MCF 10A (cell line): ENCODE measurements around the gene C11orf21. TPM values are rescaled to one million over a fixed set of nuclear protein-coding genes. Genes with fewer than 3 reads are reported as not detected.

ENCODE experiments used
- BruUV-seq: library from RNA; stranded (reverse); fragments of 400-500 nt; replicated peaks from 2 replicates; lab custom pipeline; 2021; lab: Mats Ljungman, UMichigan
- CTCF ChIA-PET: fragments of 300-600 bp; sonication (Branson Sonifier 250); formaldehyde crosslinking; extraction: SDS; loops from one replicate; lab custom pipeline; 2021; ENCODE audit warnings: antibody characterized with exemption, inconsistent platforms; lab: Yijun Ruan, JAX
- POLR2A ChIA-PET: fragments of 300-600, 350-650 bp; sonication (Branson Sonifier 250); formaldehyde crosslinking; extraction: SDS; loops from one replicate; lab custom pipeline; 2020; ENCODE audit warnings: antibody characterized with exemption, inconsistent platforms; lab: Yijun Ruan, JAX
- DNase-seq: peaks from one replicate; pipeline ENCODE4 v3.0.0-alpha.2; 2018; ENCODE audit not compliant: unreplicated experiment
- H3K27ac Mint-ChIP-seq: one replicate; pipeline ENCODE4 v1.8.0; 2022; ENCODE audit warnings: mild to moderate bottlenecking, low read depth, mixed read lengths; ENCODE audit not compliant: unreplicated experiment
- H3K27me3 Mint-ChIP-seq: one replicate; pipeline ENCODE4 v1.8.0; 2022; ENCODE audit warnings: mixed read lengths; ENCODE audit not compliant: insufficient read depth, unreplicated experiment
- H3K36me3 Mint-ChIP-seq: one replicate; pipeline ENCODE4 v1.8.0; 2022; ENCODE audit warnings: mild to moderate bottlenecking, moderate library complexity, mixed read lengths; ENCODE audit not compliant: insufficient read depth, unreplicated experiment
- H3K4me1 Mint-ChIP-seq: one replicate; pipeline ENCODE4 v1.8.0; 2022; ENCODE audit warnings: mixed read lengths; ENCODE audit not compliant: insufficient read depth, unreplicated experiment
- H3K4me3 Mint-ChIP-seq: one replicate; pipeline ENCODE4 v1.8.0; 2022; ENCODE audit warnings: mild to moderate bottlenecking, moderate library complexity, mixed read lengths; ENCODE audit not compliant: unreplicated experiment
- H3K9me3 Mint-ChIP-seq: one replicate; pipeline ENCODE4 v1.8.0; 2022; ENCODE audit warnings: mixed read lengths; ENCODE audit not compliant: unreplicated experiment
- intact Hi-C: fragments of 100-400 bp; cut with micrococcal nuclease; formaldehyde crosslinking; loops from 2 replicates; pipeline ENCODE4 v1.14.1; 2022
- total RNA-seq: library from RNA; stranded (reverse); gene quantifications from 2 replicates; pipeline ENCODE4 v1.2.3, GENCODE V29; 2022
- TF ChIP-seq, protein P1 (sequence below): fragments of 200-600 bp; IDR thresholded peaks from one replicate; pipeline ENCODE4 v1.8.0; 2022; ENCODE audit warnings: antibody characterized with exemption, mild to moderate bottlenecking; ENCODE audit not compliant: unreplicated experiment

The C11orf21 gene
- total RNA-seq, 1 experiment from 2014 or later: not detected

DNA sequence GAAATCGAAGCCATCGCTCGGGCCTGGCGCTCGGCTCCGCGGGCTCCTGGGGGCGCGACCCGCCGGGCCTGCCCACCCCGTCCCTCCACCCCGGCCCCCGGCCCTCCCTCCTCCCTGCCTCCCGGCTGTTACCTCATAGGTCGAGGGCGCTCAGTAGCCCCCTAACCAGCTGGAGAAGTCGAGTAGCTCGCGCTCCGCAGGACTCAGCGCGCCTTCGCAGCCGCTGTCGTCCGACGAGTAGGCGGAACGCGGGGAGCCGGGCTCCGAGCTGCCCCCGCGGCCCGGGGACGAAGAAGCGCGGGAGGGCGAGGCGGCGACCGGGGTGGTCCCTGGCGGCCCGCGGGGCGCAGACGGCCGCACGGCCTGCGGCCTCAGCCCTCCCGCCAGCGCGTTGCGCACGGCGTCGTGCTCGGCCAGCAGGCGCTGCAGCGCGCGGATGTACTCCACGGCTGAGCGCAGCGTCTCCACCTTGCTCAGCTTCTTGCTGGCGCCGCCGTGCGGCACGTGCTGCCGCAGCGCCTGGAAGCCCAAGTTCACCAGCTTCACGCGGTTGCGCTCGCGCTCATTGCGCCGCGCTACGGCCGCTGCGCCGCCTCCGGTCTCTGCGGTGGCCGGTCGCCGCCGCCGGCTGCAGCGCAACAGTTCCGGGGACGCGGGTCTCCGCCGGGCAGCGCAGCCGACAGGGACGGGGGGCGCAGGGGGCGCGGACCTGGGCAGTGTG lies 32.0 kb downstream of the C11orf21 start:
- Mint-ChIP-seq H3K27ac (no peak overlapping the region), H3K9me3 (no peaks in the 10 kb centered on the region), H3K27me3 (peaks cover 11% of the 10 kb centered on the region), H3K4me3 (peak overlapping the region; percentile 71), H3K4me1 (no peaks in the 10 kb centered on the region), H3K36me3 (no peaks in the 10 kb centered on the region)
- intact Hi-C loops: no loop called here
- TF ChIP-seq, protein P1, sequence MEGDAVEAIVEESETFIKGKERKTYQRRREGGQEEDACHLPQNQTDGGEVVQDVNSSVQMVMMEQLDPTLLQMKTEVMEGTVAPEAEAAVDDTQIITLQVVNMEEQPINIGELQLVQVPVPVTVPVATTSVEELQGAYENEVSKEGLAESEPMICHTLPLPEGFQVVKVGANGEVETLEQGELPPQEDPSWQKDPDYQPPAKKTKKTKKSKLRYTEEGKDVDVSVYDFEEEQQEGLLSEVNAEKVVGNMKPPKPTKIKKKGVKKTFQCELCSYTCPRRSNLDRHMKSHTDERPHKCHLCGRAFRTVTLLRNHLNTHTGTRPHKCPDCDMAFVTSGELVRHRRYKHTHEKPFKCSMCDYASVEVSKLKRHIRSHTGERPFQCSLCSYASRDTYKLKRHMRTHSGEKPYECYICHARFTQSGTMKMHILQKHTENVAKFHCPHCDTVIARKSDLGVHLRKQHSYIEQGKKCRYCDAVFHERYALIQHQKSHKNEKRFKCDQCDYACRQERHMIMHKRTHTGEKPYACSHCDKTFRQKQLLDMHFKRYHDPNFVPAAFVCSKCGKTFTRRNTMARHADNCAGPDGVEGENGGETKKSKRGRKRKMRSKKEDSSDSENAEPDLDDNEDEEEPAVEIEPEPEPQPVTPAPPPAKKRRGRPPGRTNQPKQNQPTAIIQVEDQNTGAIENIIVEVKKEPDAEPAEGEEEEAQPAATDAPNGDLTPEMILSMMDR: no peak
- ChIA-PET CTCF (no interaction called here), POLR2A (interaction anchor here (0.5 kb wide), 1 partner anchor 156 kb away, joined by 3 read pairs; no protein-coding TSS in a partner anchor)
- no TSS peak for BruUV-seq
- no peak for DNase-seq

GRCh38 chr11:2268729-2269600 lies 32.8 kb downstream of the C11orf21 start:
- no peaks in the 10 kb centered on the region for H3K9me3 Mint-ChIP-seq
- H3K27ac Mint-ChIP-seq: no peak overlapping the region

DNA sequence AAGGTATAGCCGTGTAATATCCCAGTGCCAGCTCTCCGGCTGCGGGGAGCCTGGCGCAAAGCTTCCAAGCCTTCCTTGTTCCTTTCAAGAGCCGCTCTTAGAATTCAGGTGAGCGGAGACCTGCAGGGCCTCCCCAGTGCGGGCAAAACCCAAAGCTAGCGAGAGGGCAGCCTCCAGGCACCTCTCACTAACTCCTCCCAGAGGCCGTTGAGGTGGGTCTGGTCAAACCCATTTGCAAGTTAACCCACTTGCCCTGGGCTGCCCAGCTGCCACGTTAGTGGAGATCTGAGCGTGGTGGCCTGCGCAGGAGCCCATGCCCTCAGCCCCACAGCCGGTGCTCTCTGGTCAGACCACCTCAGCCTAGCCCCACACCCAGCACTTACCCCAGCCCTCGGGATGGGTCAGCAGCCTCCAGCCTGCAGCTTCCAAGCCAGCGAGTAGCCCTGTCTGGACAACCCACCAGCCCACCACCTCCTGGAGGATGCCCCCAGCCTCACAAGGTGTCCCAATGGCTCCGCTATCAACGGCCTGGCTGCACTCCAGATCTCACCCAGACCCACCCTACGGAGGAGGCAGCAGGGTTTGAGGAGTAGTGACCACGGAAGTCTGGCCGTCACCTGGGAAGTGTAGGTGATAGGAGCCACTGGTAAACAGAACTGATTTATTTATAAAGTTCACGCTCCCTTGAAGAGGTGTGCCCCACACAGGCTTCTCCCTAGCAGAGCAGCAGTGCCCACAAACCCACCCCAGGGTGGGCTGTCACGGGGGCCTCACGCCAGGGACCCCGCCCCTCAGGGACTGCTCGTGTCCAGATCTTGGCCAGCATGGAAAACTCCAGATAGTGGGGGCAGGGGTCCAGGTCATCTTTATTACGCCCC lies 33.6 kb downstream of the C11orf21 start:
- DNase-seq: no peak
- intact Hi-C loops: no loop called here
- BruUV-seq: no TSS peak
- no peaks in the 10 kb centered on the region for H3K36me3 Mint-ChIP-seq
- no peaks in the 10 kb centered on the region for H3K4me1 Mint-ChIP-seq
- ChIA-PET CTCF (interaction anchor here (0.8 kb wide), 1 partner anchor 10 kb away, joined by 4 read pairs; no protein-coding TSS in a partner anchor), POLR2A (interaction anchor here (0.7 kb wide), 1 partner anchor 24 kb away, joined by 3 read pairs; no protein-coding TSS in a partner anchor)
- H3K27me3 Mint-ChIP-seq: peaks cover 10% of the 10 kb centered on the region
- H3K27ac Mint-ChIP-seq: no peak overlapping the region
- TF ChIP-seq, protein P1: no peak
- no peaks in the 10 kb centered on the region for H3K9me3 Mint-ChIP-seq
- peak overlapping the region; percentile 71 for H3K4me3 Mint-ChIP-seq

More at GRCh38 chr11:2268729-2269600, 32.8 kb downstream of the C11orf21 start:
- intact Hi-C loops: no loop called here
- TF ChIP-seq, protein P1: no peak
- peaks cover 11% of the 10 kb centered on the region for H3K27me3 Mint-ChIP-seq
- CTCF ChIA-PET: no interaction called here
- POLR2A ChIA-PET: interaction anchor here (0.6 to 0.7 kb wide), 3 partner anchors 12 to 633 kb away, joined by 3 read pairs; a partner anchor contains a TSS
- DNase-seq: peak; percentile 57
- H3K4me1 Mint-ChIP-seq: no peaks in the 10 kb centered on the region
- BruUV-seq: no TSS peak
- H3K4me3 Mint-ChIP-seq: peak overlapping the region; percentile 71
- H3K36me3 Mint-ChIP-seq: no peaks in the 10 kb centered on the region
